Neural crest cell (in vitro differentiated cells): ENCODE measurements around the gene PLCL1. TPM values are rescaled to one million over a fixed set of nuclear protein-coding genes. Genes with fewer than 3 reads are reported as not detected.

ENCODE experiments used
- DNase-seq: peaks from one replicate; pipeline ENCODE4 v3.0.0; 2021; ENCODE audit warnings: low read depth, mixed read lengths, low spot score
- H3K27ac Mint-ChIP-seq: one replicate; pipeline ENCODE4 v1.8.0; 2021; ENCODE audit warnings: mild to moderate bottlenecking, mixed read lengths; ENCODE audit not compliant: unreplicated experiment
- H3K27me3 Mint-ChIP-seq: 2 replicates; pipeline ENCODE4 v1.8.0; 2021; ENCODE audit warnings: low read depth, mild to moderate bottlenecking, mixed read lengths
- H3K36me3 Mint-ChIP-seq: 2 replicates; pipeline ENCODE4 v1.8.0; 2021; ENCODE audit warnings: low read depth, mild to moderate bottlenecking, mixed read lengths
- H3K4me1 Mint-ChIP-seq: 2 replicates; pipeline ENCODE4 v1.8.0; 2021; ENCODE audit warnings: mixed read lengths
- H3K4me3 Mint-ChIP-seq: one replicate; pipeline ENCODE4 v1.8.0; 2021; ENCODE audit warnings: mild to moderate bottlenecking, mixed read lengths
- H3K9me3 Mint-ChIP-seq: 2 replicates; pipeline ENCODE4 v1.8.0; 2021; ENCODE audit warnings: mixed read lengths
- CTCF ChIP-seq: fragments of 200-600 bp; sonication (generic); conservative IDR thresholded peaks from 2 replicates; pipeline ENCODE4 v1.5.0; 2021; ENCODE audit warnings: antibody characterized with exemption, mild to moderate bottlenecking
- total RNA-seq: library from RNA; stranded (reverse); gene quantifications from 2 replicates; pipeline ENCODE4 v1.2.1, GENCODE V29; 2021

Gene PLCL1
- total RNA-seq, 1 donor from 2014 or later: 0.72 TPM

DNA sequence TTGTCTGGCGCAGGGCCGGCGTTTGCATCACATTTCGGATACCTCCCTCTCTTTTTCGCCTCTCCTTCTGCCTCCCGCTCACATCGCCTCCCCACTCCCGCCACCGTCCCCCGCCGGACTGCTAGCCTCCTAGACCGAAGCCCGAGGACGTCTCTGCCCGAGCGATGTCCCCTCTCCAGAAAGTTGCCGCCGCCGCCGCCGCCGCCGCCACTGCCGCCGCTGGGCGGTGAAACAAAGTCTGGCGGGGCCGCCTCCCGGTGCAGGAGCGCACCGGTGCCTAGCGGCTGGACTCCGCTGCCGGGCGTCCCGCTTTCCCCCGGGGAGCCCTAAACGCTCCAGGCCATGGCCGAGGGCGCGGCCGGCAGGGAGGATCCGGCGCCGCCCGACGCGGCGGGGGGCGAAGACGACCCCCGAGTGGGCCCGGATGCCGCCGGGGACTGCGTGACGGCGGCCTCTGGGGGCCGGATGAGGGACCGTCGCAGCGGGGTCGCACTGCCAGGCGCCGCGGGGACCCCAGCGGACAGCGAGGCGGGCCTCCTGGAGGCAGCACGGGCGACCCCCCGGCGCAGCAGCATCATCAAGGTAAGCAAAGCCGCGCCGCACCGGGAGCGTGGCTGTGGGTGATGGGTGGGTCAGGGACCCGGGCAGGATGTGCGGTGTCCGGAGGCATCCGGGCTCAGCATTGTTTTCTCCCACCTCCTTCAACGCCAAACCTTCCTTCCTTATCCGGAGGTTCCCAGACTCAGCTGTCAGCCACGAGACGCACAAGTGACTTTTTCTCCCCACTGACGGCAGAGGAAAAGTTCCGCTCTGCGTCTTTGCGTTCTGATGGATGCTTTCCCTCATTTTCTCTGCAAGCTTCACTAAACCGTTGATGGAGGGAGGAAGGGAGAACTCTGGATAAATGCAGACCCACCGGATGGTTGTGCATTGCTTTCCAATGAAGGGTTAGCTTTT, 643 bp downstream of the PLCL1 start:
- no peak overlapping the region for H3K27ac Mint-ChIP-seq

GRCh38 chr2:197805715-197806633, 1.6 kb downstream of the PLCL1 start:
- H3K27me3 Mint-ChIP-seq: peaks cover 71% of the 10 kb centered on the region
- no peak for TF ChIP-seq CTCF
- H3K4me3 Mint-ChIP-seq: peak overlapping the region; percentile 84

More for the DNA sequence above, 643 bp downstream of the PLCL1 start:
- no peaks in the 10 kb centered on the region for H3K36me3 Mint-ChIP-seq
- H3K4me1 Mint-ChIP-seq: peaks cover 14% of the 10 kb centered on the region
- H3K9me3 Mint-ChIP-seq: peaks cover 4% of the 10 kb centered on the region
- H3K4me3 Mint-ChIP-seq: peak overlapping the region; percentile 85
- DNase-seq: peak; percentile 30
- peak; percentile 30 for TF ChIP-seq CTCF
- H3K27me3 Mint-ChIP-seq: peaks cover 71% of the 10 kb centered on the region

GRCh38 chr2:197809064-197809463, 4.7 kb downstream of the PLCL1 start:
- no peak overlapping the region for H3K4me3 Mint-ChIP-seq
- H3K9me3 Mint-ChIP-seq: peaks cover 4% of the 10 kb centered on the region
- peaks cover 10% of the 10 kb centered on the region for H3K4me1 Mint-ChIP-seq
- H3K36me3 Mint-ChIP-seq: no peaks in the 10 kb centered on the region
- TF ChIP-seq CTCF: no peak
- no peak for DNase-seq
- peaks cover 55% of the 10 kb centered on the region for H3K27me3 Mint-ChIP-seq
- no peak overlapping the region for H3K27ac Mint-ChIP-seq

More at GRCh38 chr2:197805715-197806633, 1.6 kb downstream of the PLCL1 start:
- H3K27ac Mint-ChIP-seq: no peak overlapping the region
- no peaks in the 10 kb centered on the region for H3K36me3 Mint-ChIP-seq
- DNase-seq: no peak
- peaks cover 4% of the 10 kb centered on the region for H3K9me3 Mint-ChIP-seq
- peaks cover 14% of the 10 kb centered on the region for H3K4me1 Mint-ChIP-seq

DNA sequence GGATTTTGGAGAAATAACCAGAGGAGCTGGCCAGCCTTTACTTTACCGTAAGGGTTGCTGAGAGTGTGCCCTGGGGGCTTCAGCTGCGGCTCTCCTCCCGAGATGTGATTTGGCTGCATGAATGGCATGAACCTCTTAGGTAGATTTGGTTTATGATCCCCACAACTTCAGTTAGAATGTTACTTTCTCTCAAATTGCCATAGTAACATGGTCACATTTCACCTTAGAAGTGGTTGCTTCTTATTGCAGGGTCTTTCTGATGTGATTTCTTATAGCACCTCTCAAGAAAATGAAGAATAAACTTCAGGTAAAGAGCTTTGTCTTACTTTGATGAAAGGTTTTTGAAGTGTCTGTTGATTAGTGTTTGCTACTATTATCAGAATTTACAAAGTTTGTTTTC, 5.6 kb downstream of the PLCL1 start:
- H3K36me3 Mint-ChIP-seq: no peaks in the 10 kb centered on the region
- peaks cover 52% of the 10 kb centered on the region for H3K27me3 Mint-ChIP-seq
- no peak overlapping the region for H3K4me3 Mint-ChIP-seq
- TF ChIP-seq CTCF: no peak
- no peak for DNase-seq
- H3K4me1 Mint-ChIP-seq: peaks cover 7% of the 10 kb centered on the region
- H3K27ac Mint-ChIP-seq: no peak overlapping the region
- H3K9me3 Mint-ChIP-seq: peaks cover 4% of the 10 kb centered on the region

DNA sequence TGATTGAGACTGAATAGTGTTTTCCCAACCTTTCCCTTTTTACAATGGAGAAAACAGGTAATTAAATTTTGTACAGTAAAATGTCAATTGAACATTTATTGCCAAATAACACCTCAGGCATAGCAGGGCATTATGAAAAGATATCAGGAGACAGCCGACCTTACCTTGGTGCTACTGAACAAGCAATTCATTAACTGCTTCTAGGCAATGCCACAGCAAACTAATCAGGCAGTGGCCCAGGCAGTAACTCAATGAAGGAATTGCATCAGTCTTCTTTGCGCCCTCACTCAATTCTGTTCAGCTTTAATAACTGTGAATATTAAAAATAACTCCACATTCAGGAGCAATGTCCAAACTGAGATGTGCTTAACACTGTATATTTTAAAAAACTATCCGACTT, 6.1 kb downstream of the PLCL1 start:
- Mint-ChIP-seq H3K4me3 (no peak overlapping the region), H3K27ac (no peak overlapping the region), H3K27me3 (peaks cover 48% of the 10 kb centered on the region), H3K4me1 (peaks cover 4% of the 10 kb centered on the region), H3K36me3 (no peaks in the 10 kb centered on the region), H3K9me3 (peaks cover 4% of the 10 kb centered on the region)
- DNase-seq: no peak
- TF ChIP-seq CTCF: no peak
